ENCODE measurements around the gene ZNF268.

- no peak for TF ChIP-seq EZH2 (IDR thresholded peaks at IDR 0.05; ENCODE audit: low read length, unreplicated experiment)
- no peak for TF ChIP-seq CTCF (conservative IDR thresholded peaks at IDR 0.05; ENCODE audit: low read depth, low read length)
- TF ChIP-seq EZH2phosphoT487 (IDR thresholded peaks at IDR 0.05; ENCODE audit: borderline replicate concordance, low read length) = no peak
These were observed 55.3 kb downstream of the ZNF268 start for GRCh38 chr12:133236556-133236955.

Measured in PC-3 (cell line).